ENCODE results near the gene RAD51D.

Gene RAD51D

GRCh38 chr17:35057332-35057915 is 62.2 kb downstream of the RAD51D start:
- Histone ChIP-seq H3K27ac (peak overlapping the region in 1 of 11 experiments; percentile 34; a peak in 2 of 22 replicates), H3K9ac (no peak overlapping the region), H3K4me3 (no peak overlapping the region), H3K27me3 (no peaks in the 10 kb centered on the region), H3K36me3 (peaks cover 6 to 65% (median 37%) of the 10 kb centered on the region in 11 experiments; a peak in 19 of 22 replicates), H4K20me1 (peaks cover 0 to 4% (median 0%) of the 10 kb centered on the region in 11 experiments; a peak in 5 of 22 replicates), H3K4me1 (peaks cover 9 to 72% (median 55%) of the 10 kb centered on the region in 10 experiments), H3K4me2 (peak overlapping the region in 5 of 11 experiments; percentile 31 to 50 (median 41); a peak in 7 of 22 replicates), H3K9me3 (replicated peaks in 1 of 11) (peaks cover 0 to 18% (median 0%) of the 10 kb centered on the region in 11 experiments; a peak in 4 of 22 replicates)
- TF ChIP-seq Cebpa-rat (IDR thresholded peaks at IDR 0.05) = no peak

GRCh38 chr17:35056013-35056412 is 63.6 kb downstream of the RAD51D start:
- H3K27me3 ChIP-seq = no peaks in the 10 kb centered on the region
- peaks cover 21 to 72% (median 55%) of the 10 kb centered on the region in 10 experiments for H3K4me1 ChIP-seq
- no peak overlapping the region for H3K9ac ChIP-seq
- peaks cover 0 to 18% (median 0%) of the 10 kb centered on the region in 11 experiments; a peak in 4 of 22 replicates for H3K9me3 ChIP-seq (replicated peaks in 1 of 11)
- H3K4me3 ChIP-seq = no peak overlapping the region
- TF ChIP-seq Cebpa-rat (IDR thresholded peaks at IDR 0.05) = no peak
- H3K36me3 ChIP-seq = peaks cover 0 to 51% (median 23%) of the 10 kb centered on the region in 11 experiments; a peak in 18 of 22 replicates
- H3K27ac ChIP-seq = 0 out of 22 replicates have a peak overlapping the region, but pooled peaks of 1 of the 11 experiments have one; percentile 11
- H3K4me2 ChIP-seq = peak overlapping the region in 6 of 11 experiments; percentile 5 to 50 (median 40); a peak in 10 of 22 replicates
- peaks cover 0 to 9% (median 0%) of the 10 kb centered on the region in 11 experiments; a peak in 5 of 22 replicates for H4K20me1 ChIP-seq

GRCh38 chr17:35053204-35053603 is 66.5 kb downstream of the RAD51D start:
- peak overlapping the region in 2 of 11 experiments; percentile 83 to 86; a peak in 6 of 22 replicates for H3K27ac ChIP-seq
- H3K4me3 ChIP-seq = no peak overlapping the region
- peaks cover 0 to 47% (median 3%) of the 10 kb centered on the region in 11 experiments; a peak in 8 of 22 replicates for H3K36me3 ChIP-seq
- H3K27me3 ChIP-seq = no peaks in the 10 kb centered on the region
- peaks cover 0 to 16% (median 0%) of the 10 kb centered on the region in 11 experiments; a peak in 5 of 22 replicates for H4K20me1 ChIP-seq
- TF ChIP-seq Cebpa-rat (IDR thresholded peaks at IDR 0.05) = no peak
- H3K9me3 ChIP-seq (replicated peaks in 1 of 11) = no peaks in the 10 kb centered on the region
- H3K4me2 ChIP-seq = peak overlapping the region in 9 of 11 experiments; percentile 72 to 95 (median 82); a peak in 17 of 22 replicates
- peaks cover 30 to 84% (median 63%) of the 10 kb centered on the region in 10 experiments for H3K4me1 ChIP-seq
- H3K9ac ChIP-seq = peak overlapping the region in 1 of 11 experiments; percentile 67; a peak in 1 of 22 replicates

- peak overlapping the region; percentile 66 to 86 (median 82); a peak in 20 of 22 replicates for H3K27ac ChIP-seq
- no peak for TF ChIP-seq Cebpa-rat (IDR thresholded peaks at IDR 0.05)
- no peaks in the 10 kb centered on the region for H3K27me3 ChIP-seq
- H3K9ac ChIP-seq = peak overlapping the region in 6 of 11 experiments; percentile 46 to 67 (median 62); a peak in 8 of 22 replicates
- H3K4me3 ChIP-seq = 0 out of 20 replicates have a peak overlapping the region, but pooled peaks of 1 of the 10 experiments have one; percentile 5
- H3K4me1 ChIP-seq = peaks cover 30 to 84% (median 63%) of the 10 kb centered on the region in 10 experiments
- no peaks in the 10 kb centered on the region for H3K9me3 ChIP-seq (replicated peaks in 1 of 11)
- peaks cover 0 to 44% (median 3%) of the 10 kb centered on the region in 11 experiments; a peak in 6 of 22 replicates for H3K36me3 ChIP-seq
- peaks cover 0 to 17% (median under 1%) of the 10 kb centered on the region in 11 experiments; a peak in 10 of 22 replicates for H4K20me1 ChIP-seq
- H3K4me2 ChIP-seq = peak overlapping the region; percentile 67 to 95 (median 78)
Measured at GRCh38 chr17:35052780-35053179, 66.9 kb downstream of the RAD51D start.

GRCh38 chr17:35052241-35052610 is 67.4 kb downstream of the RAD51D start:
- peak overlapping the region; percentile 22 to 68 (median 60); a peak in 16 of 22 replicates for H3K9ac ChIP-seq
- no peaks in the 10 kb centered on the region for H3K9me3 ChIP-seq (replicated peaks in 1 of 11)
- peak overlapping the region; percentile 67 to 95 (median 78) for H3K4me2 ChIP-seq
- TF ChIP-seq Cebpa-rat (IDR thresholded peaks at IDR 0.05) = no peak
- H3K4me1 ChIP-seq = peaks cover 30 to 86% (median 60%) of the 10 kb centered on the region in 10 experiments
- H3K36me3 ChIP-seq = peaks cover 0 to 42% (median 2%) of the 10 kb centered on the region in 11 experiments; a peak in 6 of 22 replicates
- H3K4me3 ChIP-seq = peak overlapping the region in 3 of 10 experiments; percentile 5 to 25 (median 13); a peak in 3 of 20 replicates
- H4K20me1 ChIP-seq = peaks cover 0 to 22% (median 6%) of the 10 kb centered on the region in 11 experiments; a peak in 9 of 22 replicates
- H3K27ac ChIP-seq = peak overlapping the region; percentile 66 to 86 (median 82)
- H3K27me3 ChIP-seq = no peaks in the 10 kb centered on the region

GRCh38 chr17:35051579-35052240 is 68.0 kb downstream of the RAD51D start:
- Histone ChIP-seq H3K4me3 (peak overlapping the region in 5 of 10 experiments; percentile 3 to 25 (median 13); a peak in 5 of 20 replicates), H3K36me3 (peaks cover 0 to 37% (median 0%) of the 10 kb centered on the region in 11 experiments; a peak in 6 of 22 replicates), H4K20me1 (peaks cover 0 to 25% (median 11%) of the 10 kb centered on the region in 11 experiments; a peak in 12 of 22 replicates), H3K9me3 (replicated peaks in 1 of 11) (no peaks in the 10 kb centered on the region), H3K4me1 (peaks cover 30 to 86% (median 58%) of the 10 kb centered on the region in 10 experiments), H3K4me2 (peak overlapping the region; percentile 67 to 95 (median 78)), H3K27me3 (no peaks in the 10 kb centered on the region), H3K9ac (peak overlapping the region; percentile 22 to 68 (median 60); a peak in 19 of 22 replicates), H3K27ac (peak overlapping the region; percentile 66 to 86 (median 82))
- TF ChIP-seq Cebpa-rat (IDR thresholded peaks at IDR 0.05) = no peak

GRCh38 chr17:35051183-35051578 is 68.5 kb downstream of the RAD51D start:
- Histone ChIP-seq H3K4me1 (peaks cover 30 to 86% (median 55%) of the 10 kb centered on the region in 10 experiments), H3K4me2 (peak overlapping the region; percentile 67 to 95 (median 78)), H3K9me3 (replicated peaks in 1 of 11) (no peaks in the 10 kb centered on the region), H3K4me3 (peak overlapping the region in 6 of 10 experiments; percentile 2 to 25 (median 8); a peak in 6 of 20 replicates), H3K36me3 (peaks cover 0 to 37% (median 2%) of the 10 kb centered on the region in 11 experiments; a peak in 6 of 22 replicates), H3K9ac (peak overlapping the region; percentile 33 to 68 (median 60); a peak in 21 of 22 replicates), H3K27me3 (no peaks in the 10 kb centered on the region), H4K20me1 (peaks cover 0 to 26% (median 13%) of the 10 kb centered on the region in 11 experiments; a peak in 13 of 22 replicates), H3K27ac (peak overlapping the region; percentile 66 to 86 (median 82))
- peak in 2 of 11 experiments; percentile 23 to 33; a peak in 2 of 22 replicates for TF ChIP-seq Cebpa-rat (IDR thresholded peaks at IDR 0.05)

- H3K4me1 ChIP-seq = peaks cover 30 to 90% (median 58%) of the 10 kb centered on the region in 10 experiments
- H3K9me3 ChIP-seq (replicated peaks in 1 of 11) = no peaks in the 10 kb centered on the region
- no peak for TF ChIP-seq Cebpa-rat (IDR thresholded peaks at IDR 0.05)
- peak overlapping the region in 3 of 11 experiments; percentile 46 to 67 (median 65); a peak in 3 of 22 replicates for H3K9ac ChIP-seq
- H3K27ac ChIP-seq = peak overlapping the region; percentile 66 to 86 (median 82); a peak in 21 of 22 replicates
- peaks cover 0 to 38% (median 6%) of the 10 kb centered on the region in 11 experiments; a peak in 6 of 22 replicates for H3K36me3 ChIP-seq
- peaks cover 0 to 36% (median 21%) of the 10 kb centered on the region in 11 experiments; a peak in 12 of 22 replicates for H4K20me1 ChIP-seq
- H3K4me2 ChIP-seq = peak overlapping the region; percentile 67 to 95 (median 78); a peak in 21 of 22 replicates
- H3K27me3 ChIP-seq = no peaks in the 10 kb centered on the region
- peak overlapping the region in 1 of 10 experiments; percentile 4; a peak in 2 of 20 replicates for H3K4me3 ChIP-seq
Measured at GRCh38 chr17:35050170-35050569, 69.5 kb downstream of the RAD51D start.
